Measurements from ENCODE around the gene NUPR2.
"Not testable (repeated sequence)": the region's sequence is repeated elsewhere in the genome, so short reads cannot be mapped to it uniquely, and the experiment has no call there.

NUPR2 gene

DNA sequence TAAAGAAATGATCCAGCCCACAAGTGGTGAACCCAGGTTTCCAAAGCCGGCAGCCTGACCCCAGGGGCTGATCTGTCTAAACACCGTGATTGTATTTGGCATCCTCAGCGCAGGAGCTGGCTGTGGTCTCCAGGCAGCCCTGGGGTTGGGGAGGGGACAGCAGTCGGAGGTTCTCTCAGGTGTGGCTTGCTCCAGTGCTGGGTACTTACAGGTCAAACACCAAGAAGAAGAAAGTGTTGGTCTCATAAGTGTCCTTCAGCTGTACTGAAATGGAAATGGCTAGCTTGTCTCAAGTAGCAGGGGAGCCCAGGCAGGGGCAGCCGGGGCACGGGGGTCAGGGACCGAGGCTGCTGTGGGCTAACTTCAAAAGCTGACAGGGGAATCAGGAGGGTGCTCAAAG is 29.5 kb downstream of the NUPR2 start:
- DNase-seq (ENCODE audit: low read depth in 3 of 3), result no peak

DNA sequence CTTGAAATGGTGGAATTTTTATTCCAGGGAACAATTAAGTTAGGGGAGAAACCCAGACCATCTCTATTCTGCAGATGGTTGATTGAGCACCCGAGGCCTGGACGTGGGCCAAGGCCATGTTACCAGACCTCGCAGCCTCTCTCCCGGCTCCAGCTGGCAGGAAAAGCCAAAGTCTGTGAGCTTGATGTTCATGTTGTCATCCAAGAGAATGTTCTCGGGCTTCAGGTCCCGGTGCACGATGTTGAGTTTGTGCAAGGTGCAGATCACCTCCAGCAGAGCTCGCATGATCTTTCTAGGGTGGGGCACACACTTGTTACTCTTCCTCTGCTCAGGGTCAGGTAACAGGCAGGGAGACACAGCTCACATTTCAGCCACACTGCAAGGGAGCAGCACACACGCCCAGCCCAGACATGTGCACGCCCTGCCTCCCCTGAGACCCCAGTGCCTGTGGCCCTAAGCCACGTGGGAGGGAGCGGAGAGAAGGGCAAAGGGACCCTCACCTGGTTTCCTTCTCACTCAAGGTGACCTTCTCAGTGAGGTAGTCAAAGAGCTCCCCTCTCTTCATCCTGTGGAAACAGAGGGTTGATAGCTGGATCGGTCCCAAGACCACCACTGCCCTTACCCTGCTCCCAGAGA is 32.9 kb downstream of the NUPR2 start:
- no peak for DNase-seq (ENCODE audit: low read depth in 3 of 3)

DNA sequence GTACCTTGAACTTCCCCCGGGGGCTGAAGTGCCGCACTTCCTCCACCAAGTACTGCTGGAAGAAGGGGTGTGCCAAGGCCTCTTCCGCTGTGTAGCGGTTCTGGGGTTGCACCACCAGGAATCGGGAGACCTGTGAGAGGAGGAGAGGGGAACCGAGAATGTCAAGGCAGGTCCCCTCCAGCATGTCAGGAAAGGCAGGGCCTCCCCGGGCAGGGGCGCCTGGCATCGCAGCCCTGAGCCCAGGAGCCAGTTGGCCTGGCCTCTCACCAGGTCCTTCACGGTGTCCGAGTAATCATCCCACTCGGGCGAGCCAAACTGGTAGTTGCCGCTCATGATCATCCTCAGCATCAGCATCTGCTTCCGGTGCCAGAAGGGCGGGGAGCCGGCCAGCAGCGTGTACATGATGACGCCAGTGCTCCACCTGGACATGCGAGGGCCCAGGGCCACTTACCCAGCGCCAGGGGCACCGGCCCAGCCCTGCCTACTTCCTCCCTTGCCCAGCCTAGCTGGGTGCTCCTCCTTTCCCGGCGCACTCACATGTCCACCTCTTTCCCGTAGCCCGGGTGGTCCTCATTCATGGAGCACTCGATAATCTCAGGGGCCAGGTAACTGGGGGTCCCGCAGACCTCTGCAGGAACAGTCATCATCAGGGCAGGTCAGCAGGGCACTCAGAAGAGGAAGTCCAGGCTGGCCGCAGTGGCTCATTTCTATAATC is 34.4 kb downstream of the NUPR2 start:
- no peak for DNase-seq (ENCODE audit: low read depth in 3 of 3)

DNA sequence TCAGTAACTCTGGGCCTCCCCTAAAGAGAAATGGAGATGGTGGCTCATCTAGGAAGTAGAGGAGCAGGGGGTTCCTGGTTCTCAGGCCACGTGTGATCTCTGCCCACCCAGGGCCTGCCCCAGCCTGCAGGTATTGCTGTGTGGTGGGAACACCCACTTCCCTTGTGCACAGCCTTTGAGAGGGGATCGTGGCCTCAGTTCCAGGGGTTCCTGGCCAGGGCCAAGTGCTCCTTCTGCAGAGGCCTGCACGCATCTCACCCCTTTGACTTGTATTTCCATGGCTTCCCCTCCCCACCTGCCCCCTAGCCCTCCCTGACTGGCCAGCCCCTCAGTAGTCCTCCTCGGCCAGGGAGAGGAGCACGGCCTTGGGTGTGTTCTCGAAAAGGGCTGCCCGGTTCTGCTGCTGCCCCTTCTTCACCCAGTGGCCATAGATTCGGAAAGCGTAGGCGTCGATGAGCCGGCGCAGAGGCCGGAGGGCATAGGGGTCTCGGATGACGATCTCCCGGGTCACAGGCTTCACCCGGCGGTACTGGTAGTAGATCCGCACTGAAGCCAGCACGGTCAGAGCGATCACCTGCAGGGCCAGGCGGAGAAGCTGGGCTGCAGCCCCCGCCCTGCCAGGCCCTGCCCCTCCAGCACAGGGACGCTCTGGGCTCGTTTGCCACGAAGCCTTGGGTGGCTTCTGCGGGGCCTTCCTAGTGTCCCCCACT is 35.3 kb downstream of the NUPR2 start:
- not testable (repeated sequence) for DNase-seq (ENCODE audit: low read depth in 3 of 3)

- no peak for DNase-seq (ENCODE audit: low read depth in 3 of 3)
Observed at GRCh38 chr7:56079450-56080185, 36.6 kb downstream of the NUPR2 start.

DNA sequence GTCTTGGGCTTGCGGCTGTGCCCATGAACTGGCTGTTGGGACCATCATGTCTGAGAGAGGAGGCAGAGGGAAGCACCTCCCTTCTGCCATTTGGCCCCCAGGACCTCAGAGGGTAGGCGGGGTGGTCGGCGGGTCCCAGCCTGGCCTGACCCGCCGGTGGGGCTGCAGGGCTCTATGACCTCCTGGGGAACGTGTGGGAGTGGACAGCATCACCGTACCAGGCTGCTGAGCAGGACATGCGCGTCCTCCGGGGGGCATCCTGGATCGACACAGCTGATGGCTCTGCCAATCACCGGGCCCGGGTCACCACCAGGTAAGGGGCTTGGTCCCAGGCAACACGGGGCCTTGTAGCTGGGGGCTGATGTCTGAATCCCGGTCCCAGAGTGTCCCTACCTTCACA is 38.0 kb downstream of the NUPR2 start:
- no peak for DNase-seq (ENCODE audit: low read depth in 3 of 3)

DNA sequence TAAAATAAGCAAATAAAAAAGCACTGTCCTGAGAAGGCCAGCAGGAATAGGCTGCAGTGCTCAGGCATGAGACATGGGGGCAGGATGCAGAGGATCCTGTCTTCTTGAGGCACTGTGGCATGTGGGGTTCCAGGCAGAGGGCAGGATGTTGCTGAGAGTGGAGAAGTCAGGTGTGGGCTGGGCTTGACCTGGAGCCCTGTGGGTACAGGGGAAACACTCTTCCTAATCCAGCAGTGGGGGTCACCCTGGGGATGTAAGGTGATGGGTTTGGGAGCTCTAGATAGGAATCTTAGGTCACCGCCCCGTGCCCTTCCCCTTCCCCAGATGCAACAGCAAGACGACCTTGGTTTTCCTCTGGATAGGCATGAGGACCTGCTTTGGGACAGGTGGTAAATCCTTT is 38.5 kb downstream of the NUPR2 start:
- DNase-seq (ENCODE audit: low read depth in 3 of 3), result no peak

GRCh38 chr7:56074371-56074791 is 41.8 kb downstream of the NUPR2 start:
- peak; percentile 38 to 62 (median 56) for DNase-seq (ENCODE audit: low read depth in 3 of 3)

DNA sequence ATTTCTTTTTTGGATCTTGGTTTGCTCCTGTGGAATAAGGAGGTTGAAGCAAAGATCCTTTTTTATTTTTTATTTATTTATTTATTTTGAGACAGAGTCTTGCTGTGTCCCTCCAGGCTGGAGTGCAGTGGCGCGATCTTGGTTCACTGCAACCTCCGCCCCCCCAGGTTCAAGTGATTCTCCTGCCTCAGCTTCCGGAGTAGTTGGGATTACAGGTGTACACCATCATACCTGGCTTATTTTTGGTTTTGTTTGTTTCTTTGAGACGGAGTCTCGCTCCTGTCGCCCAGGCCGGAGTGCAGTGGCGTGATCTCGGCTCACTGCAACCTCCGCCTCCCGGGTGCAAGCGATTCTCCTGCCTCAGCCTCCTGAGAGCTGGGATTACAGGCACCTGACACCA is 49.8 kb downstream of the NUPR2 start:
- not testable (repeated sequence) for DNase-seq (ENCODE audit: low read depth in 3 of 3)

Measured in stimulated activated CD4-positive, alpha-beta T cell treated with anti-CD3 and anti-CD28 coated beads, TNF-alpha, amount 100 ng/mL, for 24 hours (primary cell).